ENCODE results near the gene NF2.

NF2 gene

GRCh38 chr22:29639096-29639495 lies 35.7 kb downstream of the NF2 start:
- H3K4me3 ChIP-seq (ENCODE audit: low read depth, low read length), result no peak overlapping the region
- no peak for DNase-seq (ENCODE audit: low read depth)
- no peak for TF ChIP-seq CTCF (IDR thresholded peaks at IDR 0.05; ENCODE audit: low read depth, low read length, missing control alignments)

- no peak for DNase-seq (ENCODE audit: low read depth)
- H3K4me3 ChIP-seq (ENCODE audit: low read depth, low read length), result no peak overlapping the region
- TF ChIP-seq CTCF (IDR thresholded peaks at IDR 0.05; ENCODE audit: low read depth, low read length, missing control alignments), result no peak
These were observed 37.7 kb downstream of the NF2 start for GRCh38 chr22:29641042-29641699.

DNA sequence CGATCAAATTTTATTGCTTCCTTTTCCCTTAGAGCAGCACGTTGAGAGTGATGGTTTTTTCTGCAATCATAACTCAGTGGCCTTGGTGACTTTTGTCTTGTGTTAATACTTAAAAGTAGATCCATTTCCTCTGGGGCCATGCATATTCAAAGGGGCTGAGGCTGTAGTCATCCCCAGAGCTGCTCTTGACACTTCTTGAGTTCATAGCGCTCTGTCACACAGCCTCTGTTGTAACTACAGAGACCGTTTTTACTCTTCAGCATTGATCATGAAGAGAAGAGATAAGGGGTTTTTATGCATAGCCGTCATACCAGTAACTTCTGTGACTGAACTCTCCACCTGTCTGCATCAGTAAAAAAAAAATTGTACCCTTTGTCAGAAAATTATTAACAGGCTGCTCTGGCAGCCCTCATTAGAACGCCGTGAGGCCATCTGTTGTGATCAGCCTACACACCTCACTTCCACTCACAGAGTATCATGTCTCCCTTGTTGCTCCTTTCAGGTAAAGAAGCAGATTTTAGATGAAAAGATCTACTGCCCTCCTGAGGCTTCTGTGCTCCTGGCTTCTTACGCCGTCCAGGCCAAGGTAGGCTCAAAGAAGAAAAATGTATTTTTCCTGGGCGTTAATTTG lies 38.4 kb downstream of the NF2 start:
- H3K4me3 ChIP-seq (ENCODE audit: low read depth, low read length), result no peak overlapping the region
- no peak for TF ChIP-seq CTCF (IDR thresholded peaks at IDR 0.05; ENCODE audit: low read depth, low read length, missing control alignments)
- no peak for DNase-seq (ENCODE audit: low read depth)

- no peak overlapping the region for H3K4me3 ChIP-seq (ENCODE audit: low read depth, low read length)
- no peak for DNase-seq (ENCODE audit: low read depth)
- no peak for TF ChIP-seq CTCF (IDR thresholded peaks at IDR 0.05; ENCODE audit: low read depth, low read length, missing control alignments)
These were observed 39.3 kb downstream of the NF2 start for GRCh38 chr22:29642694-29643093.

GRCh38 chr22:29647954-29648737 lies 44.7 kb downstream of the NF2 start:
- H3K4me3 ChIP-seq (ENCODE audit: low read depth, low read length), result no peak overlapping the region
- no peak for DNase-seq (ENCODE audit: low read depth)
- no peak for TF ChIP-seq CTCF (IDR thresholded peaks at IDR 0.05; ENCODE audit: low read depth, low read length, missing control alignments)

DNA sequence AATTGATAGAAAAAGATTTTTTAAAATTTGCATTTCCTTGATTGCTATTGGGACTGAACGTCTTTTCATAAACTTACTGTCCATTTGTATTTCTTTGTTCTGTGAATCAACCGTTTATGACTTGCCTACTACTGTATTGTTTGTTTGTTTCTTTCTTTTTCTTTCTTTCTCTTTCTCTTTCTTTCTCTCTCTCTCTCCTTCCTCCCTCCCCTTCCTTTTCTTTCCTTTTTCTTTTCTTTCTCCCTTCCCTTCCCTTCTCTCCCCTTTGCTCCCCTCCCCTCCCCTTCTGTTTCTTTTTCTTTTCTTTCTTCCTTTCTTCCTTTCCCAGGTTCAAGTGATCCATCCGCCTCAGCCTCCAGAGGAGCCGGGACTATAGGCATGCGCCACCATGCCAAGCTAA lies 46.9 kb downstream of the NF2 start:
- no peak for DNase-seq (ENCODE audit: low read depth)
- H3K4me3 ChIP-seq (ENCODE audit: low read depth, low read length), result no peak overlapping the region
- TF ChIP-seq CTCF (IDR thresholded peaks at IDR 0.05; ENCODE audit: low read depth, low read length, missing control alignments), result no peak

All from GM12864 (cell line).